HL-60 (cell line): ENCODE measurements around the gene MRGPRX2.

Experiments used
- GABPA ChIP-seq: IDR thresholded peaks from 2 replicates; pipeline ENCODE4 v1.6.1; 2012; ENCODE audit warnings: low read depth
- POLR2AphosphoS5 ChIP-seq: IDR thresholded peaks from 2 replicates; pipeline ENCODE4 v1.6.1; 2012; ENCODE audit warnings: low read depth
- REST ChIP-seq: IDR thresholded peaks from 2 replicates; pipeline ENCODE4 v1.6.1; 2012; ENCODE audit warnings: low read depth; ENCODE audit not compliant: insufficient replicate concordance
- SPI1 ChIP-seq: IDR thresholded peaks from 2 replicates; pipeline ENCODE4 v1.6.1; 2012; ENCODE audit warnings: low read depth, mild to moderate bottlenecking, borderline replicate concordance
- TF ChIP-seq, protein P1 (sequence below): IDR thresholded peaks from one replicate; pipeline ENCODE4 v1.5.1; 2011; ENCODE audit warnings: low read length, control low read depth, inconsistent platforms; ENCODE audit not compliant: insufficient read depth

GRCh38 chr11:19102521-19102900, 42.0 kb upstream of the MRGPRX2 start:
- TF ChIP-seq, protein P1, sequence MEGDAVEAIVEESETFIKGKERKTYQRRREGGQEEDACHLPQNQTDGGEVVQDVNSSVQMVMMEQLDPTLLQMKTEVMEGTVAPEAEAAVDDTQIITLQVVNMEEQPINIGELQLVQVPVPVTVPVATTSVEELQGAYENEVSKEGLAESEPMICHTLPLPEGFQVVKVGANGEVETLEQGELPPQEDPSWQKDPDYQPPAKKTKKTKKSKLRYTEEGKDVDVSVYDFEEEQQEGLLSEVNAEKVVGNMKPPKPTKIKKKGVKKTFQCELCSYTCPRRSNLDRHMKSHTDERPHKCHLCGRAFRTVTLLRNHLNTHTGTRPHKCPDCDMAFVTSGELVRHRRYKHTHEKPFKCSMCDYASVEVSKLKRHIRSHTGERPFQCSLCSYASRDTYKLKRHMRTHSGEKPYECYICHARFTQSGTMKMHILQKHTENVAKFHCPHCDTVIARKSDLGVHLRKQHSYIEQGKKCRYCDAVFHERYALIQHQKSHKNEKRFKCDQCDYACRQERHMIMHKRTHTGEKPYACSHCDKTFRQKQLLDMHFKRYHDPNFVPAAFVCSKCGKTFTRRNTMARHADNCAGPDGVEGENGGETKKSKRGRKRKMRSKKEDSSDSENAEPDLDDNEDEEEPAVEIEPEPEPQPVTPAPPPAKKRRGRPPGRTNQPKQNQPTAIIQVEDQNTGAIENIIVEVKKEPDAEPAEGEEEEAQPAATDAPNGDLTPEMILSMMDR: no peak
- TF ChIP-seq GABPA: no peak
- TF ChIP-seq POLR2AphosphoS5: no peak
- no peak for TF ChIP-seq REST
- TF ChIP-seq SPI1: no peak
